Measurements from ENCODE around the gene MARF1.
"Not testable (repeated sequence)": the region's sequence is repeated elsewhere in the genome, so short reads cannot be mapped to it uniquely, and the experiment has no call there.

The MARF1 gene

GRCh38 chr16:15592324-15592723, 50.6 kb downstream of the MARF1 start:
- H3K36me3 ChIP-seq (replicated peaks): peaks cover 10% of the 10 kb centered on the region
- H3K9me3 ChIP-seq: no peaks in the 10 kb centered on the region
- in situ Hi-C loops (cut with MboI; ENCODE audit: low sequenced_read_pairs): loop anchor here (25.0 kb wide), 1 partner anchor 105 kb away; no protein-coding TSS in a partner anchor

GRCh38 chr16:15587152-15587825, 55.7 kb downstream of the MARF1 start:
- no peak for DNase-seq (ENCODE audit: low spot score in 2 of 2)
- no peaks in the 10 kb centered on the region for H3K9me3 ChIP-seq
- H3K27me3 ChIP-seq (ENCODE audit: low read depth): no peaks in the 10 kb centered on the region
- in situ Hi-C loops (cut with MboI; ENCODE audit: low sequenced_read_pairs): loop anchor here (25.0 kb wide), 1 partner anchor 100 kb away; no protein-coding TSS in a partner anchor
- H3K4me3 ChIP-seq: no peak overlapping the region
- H3K4me1 ChIP-seq: no peaks in the 10 kb centered on the region
- no peaks in the 10 kb centered on the region for H3K36me3 ChIP-seq (replicated peaks)

More at GRCh38 chr16:15592324-15592723, 50.6 kb downstream of the MARF1 start:
- no peak for DNase-seq (ENCODE audit: low spot score in 2 of 2)
- Histone ChIP-seq H3K27me3 (ENCODE audit: low read depth) (no peaks in the 10 kb centered on the region), H3K4me1 (no peaks in the 10 kb centered on the region), H3K4me3 (no peak overlapping the region)

DNA sequence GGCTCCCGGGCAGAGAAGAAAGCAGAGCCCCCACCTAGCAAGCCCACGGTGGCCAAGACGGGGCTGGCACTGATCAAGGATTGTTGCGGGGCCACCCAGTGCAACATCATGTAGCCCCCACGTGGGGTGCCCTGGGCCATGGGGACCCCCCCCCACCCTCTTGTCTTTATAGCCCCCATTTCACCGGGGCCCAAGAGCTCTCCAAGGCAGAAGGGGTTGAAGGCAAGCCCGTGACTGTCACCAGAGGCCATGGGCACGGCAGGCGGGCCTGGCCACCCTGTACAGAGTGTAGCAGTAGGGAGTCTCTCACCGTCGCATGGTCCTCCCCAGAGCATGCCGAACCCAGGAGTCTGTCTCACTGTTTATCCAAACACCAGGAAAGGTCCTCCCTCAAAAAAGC, 56.2 kb downstream of the MARF1 start:
- in situ Hi-C loops (cut with MboI; ENCODE audit: low sequenced_read_pairs): loop anchor here (25.0 kb wide), 1 partner anchor 99 kb away; no protein-coding TSS in a partner anchor
- no peaks in the 10 kb centered on the region for H3K36me3 ChIP-seq (replicated peaks)
- no peak overlapping the region for H3K4me3 ChIP-seq
- DNase-seq (ENCODE audit: low spot score in 2 of 2): no peak
- H3K27me3 ChIP-seq (ENCODE audit: low read depth): no peaks in the 10 kb centered on the region
- H3K9me3 ChIP-seq: no peaks in the 10 kb centered on the region
- H3K4me1 ChIP-seq: no peaks in the 10 kb centered on the region

DNA sequence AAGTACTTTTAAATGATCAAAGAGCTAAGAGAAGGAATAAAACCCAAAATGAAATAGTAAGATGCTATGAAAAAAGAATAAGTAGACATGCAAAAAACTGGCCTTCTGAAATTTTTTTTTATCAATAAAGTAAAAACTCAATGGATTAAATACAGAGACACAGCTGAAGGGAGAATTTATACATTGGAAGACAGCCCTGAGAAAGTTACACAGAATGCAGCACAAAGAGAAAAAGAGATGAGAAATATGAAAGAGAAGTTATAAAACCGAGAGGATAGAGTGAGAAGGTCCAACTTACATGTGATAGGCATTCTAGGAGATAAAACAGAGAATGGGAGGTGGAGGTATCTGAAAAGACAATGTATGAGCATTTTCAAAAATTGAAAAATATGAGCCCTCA, 57.0 kb downstream of the MARF1 start:
- no peaks in the 10 kb centered on the region for H3K36me3 ChIP-seq (replicated peaks)
- H3K4me3 ChIP-seq: no peak overlapping the region
- no peaks in the 10 kb centered on the region for H3K27me3 ChIP-seq (ENCODE audit: low read depth)

GRCh38 chr16:15583526-15583925, 59.4 kb downstream of the MARF1 start:
- Histone ChIP-seq H3K27me3 (ENCODE audit: low read depth) (no peaks in the 10 kb centered on the region), H3K4me1 (no peaks in the 10 kb centered on the region), H3K9me3 (no peaks in the 10 kb centered on the region), H3K36me3 (replicated peaks) (no peaks in the 10 kb centered on the region), H3K4me3 (no peak overlapping the region)
- DNase-seq (ENCODE audit: low spot score in 2 of 2): no peak
- in situ Hi-C loops (cut with MboI; ENCODE audit: low sequenced_read_pairs): loop anchor here (25.0 kb wide), 1 partner anchor 96 kb away; no protein-coding TSS in a partner anchor

More for the DNA sequence above, 57.0 kb downstream of the MARF1 start:
- no peaks in the 10 kb centered on the region for H3K4me1 ChIP-seq
- no peak for DNase-seq (ENCODE audit: low spot score in 2 of 2)
- H3K9me3 ChIP-seq: no peaks in the 10 kb centered on the region
- in situ Hi-C loops (cut with MboI; ENCODE audit: low sequenced_read_pairs): loop anchor here (25.0 kb wide), 1 partner anchor 99 kb away; no protein-coding TSS in a partner anchor

GRCh38 chr16:15581127-15581815, 61.7 kb downstream of the MARF1 start:
- H3K36me3 ChIP-seq (replicated peaks): no peaks in the 10 kb centered on the region
- no peak for DNase-seq (ENCODE audit: low spot score in 2 of 2)
- no peak overlapping the region for H3K4me3 ChIP-seq
- in situ Hi-C loops (cut with MboI; ENCODE audit: low sequenced_read_pairs): loop anchor here (25.0 kb wide), 1 partner anchor 94 kb away; no protein-coding TSS in a partner anchor
- no peaks in the 10 kb centered on the region for H3K9me3 ChIP-seq
- peaks cover 10% of the 10 kb centered on the region for H3K4me1 ChIP-seq
- no peaks in the 10 kb centered on the region for H3K27me3 ChIP-seq (ENCODE audit: low read depth)

DNA sequence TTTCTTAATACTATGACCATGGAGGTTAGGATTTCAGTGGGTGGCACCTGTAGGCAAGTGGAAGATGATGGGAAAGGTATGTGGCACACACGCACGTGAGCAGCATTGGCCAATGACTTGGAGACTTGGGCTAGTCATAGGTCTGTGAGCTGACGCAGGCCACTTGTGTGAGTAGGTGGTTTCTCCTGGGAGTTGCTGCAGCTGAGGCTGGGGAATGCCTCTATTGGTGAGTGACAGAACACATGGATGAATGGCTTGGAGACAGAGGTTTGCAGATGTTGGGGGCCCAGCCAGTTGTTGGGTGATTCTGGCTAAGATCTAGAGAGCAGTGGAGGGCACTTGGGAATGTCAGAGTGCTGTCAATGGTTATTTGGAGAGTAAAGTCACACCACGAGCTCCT, 64.1 kb downstream of the MARF1 start:
- Histone ChIP-seq H3K27me3 (ENCODE audit: low read depth) (no peaks in the 10 kb centered on the region), H3K4me1 (peaks cover 11% of the 10 kb centered on the region), H3K36me3 (replicated peaks) (no peaks in the 10 kb centered on the region), H3K9me3 (no peaks in the 10 kb centered on the region), H3K4me3 (no peak overlapping the region)
- in situ Hi-C loops (cut with MboI; ENCODE audit: low sequenced_read_pairs): loop anchor here (25.0 kb wide), 1 partner anchor 92 kb away; no protein-coding TSS in a partner anchor
- no peak for DNase-seq (ENCODE audit: low spot score in 2 of 2)

GRCh38 chr16:15576960-15577958, 65.7 kb downstream of the MARF1 start:
- Histone ChIP-seq H3K4me1 (peaks cover 11% of the 10 kb centered on the region), H3K27me3 (ENCODE audit: low read depth) (no peaks in the 10 kb centered on the region), H3K9me3 (no peaks in the 10 kb centered on the region), H3K4me3 (no peak overlapping the region), H3K36me3 (replicated peaks) (no peaks in the 10 kb centered on the region)
- in situ Hi-C loops (cut with MboI; ENCODE audit: low sequenced_read_pairs): loop anchor here (25.0 kb wide), 1 partner anchor 90 kb away; no protein-coding TSS in a partner anchor
- peak; percentile 65 to 75 for DNase-seq (ENCODE audit: low spot score in 2 of 2)

GRCh38 chr16:15575293-15576049, 67.5 kb downstream of the MARF1 start:
- H3K4me1 ChIP-seq: peaks cover 11% of the 10 kb centered on the region
- in situ Hi-C loops (cut with MboI; ENCODE audit: low sequenced_read_pairs): loop anchor here (25.0 kb wide), 1 partner anchor 88 kb away; no protein-coding TSS in a partner anchor
- no peak for DNase-seq (ENCODE audit: low spot score in 2 of 2)

GRCh38 chr16:15574614-15574948, 68.4 kb downstream of the MARF1 start:
- no peak for DNase-seq (ENCODE audit: low spot score in 2 of 2)
- in situ Hi-C loops (cut with MboI; ENCODE audit: low sequenced_read_pairs): no loop called here
- H3K4me1 ChIP-seq: peaks cover 11% of the 10 kb centered on the region

More at GRCh38 chr16:15575293-15576049, 67.5 kb downstream of the MARF1 start:
- no peaks in the 10 kb centered on the region for H3K36me3 ChIP-seq (replicated peaks)
- no peaks in the 10 kb centered on the region for H3K9me3 ChIP-seq
- H3K27me3 ChIP-seq (ENCODE audit: low read depth): no peaks in the 10 kb centered on the region
- H3K4me3 ChIP-seq: no peak overlapping the region

DNA sequence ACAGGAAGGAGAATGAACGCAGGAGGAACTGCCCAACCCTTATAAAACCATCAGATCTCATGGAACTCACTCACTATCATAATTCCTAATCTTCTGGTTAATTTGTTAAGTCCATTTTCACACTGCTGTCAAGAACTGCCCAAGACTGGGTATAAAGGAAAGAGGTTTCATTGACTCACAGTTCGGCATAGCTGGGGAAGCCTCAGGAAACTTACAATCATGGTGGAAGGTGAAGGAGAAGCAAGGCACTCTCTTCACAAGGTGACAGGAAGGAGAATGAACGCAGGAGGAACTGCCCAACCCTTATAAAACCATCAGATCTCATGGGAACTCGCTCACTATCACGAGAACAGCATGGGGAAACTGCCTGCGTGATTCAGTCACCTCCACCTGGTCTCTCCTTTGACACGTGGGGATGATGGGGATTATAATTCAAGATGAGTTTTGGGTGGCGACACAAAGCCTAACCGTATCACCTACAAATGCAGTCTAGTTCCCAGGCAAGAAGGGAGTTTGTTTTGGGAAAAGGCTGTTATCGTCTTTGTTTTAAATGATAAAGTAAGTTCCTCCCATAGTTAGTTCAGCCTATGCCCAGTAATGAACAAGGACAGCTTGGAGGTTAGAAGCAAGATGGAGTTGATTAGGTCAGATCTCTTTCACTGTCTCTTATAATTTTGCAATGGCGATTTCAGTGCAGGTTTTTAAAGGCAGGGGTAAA, 68.9 kb downstream of the MARF1 start:
- DNase-seq (ENCODE audit: low spot score in 2 of 2); H3K9me3 ChIP-seq; H3K27me3 ChIP-seq (ENCODE audit: low read depth); in situ Hi-C loops (cut with MboI; ENCODE audit: low sequenced_read_pairs); H3K36me3 ChIP-seq (replicated peaks); H3K4me3 ChIP-seq: not testable (repeated sequence)
- peaks cover 11% of the 10 kb centered on the region for H3K4me1 ChIP-seq

More at GRCh38 chr16:15574614-15574948, 68.4 kb downstream of the MARF1 start:
- Histone ChIP-seq H3K36me3 (replicated peaks) (no peaks in the 10 kb centered on the region), H3K4me3 (no peak overlapping the region), H3K9me3 (no peaks in the 10 kb centered on the region), H3K27me3 (ENCODE audit: low read depth) (no peaks in the 10 kb centered on the region)

DNA sequence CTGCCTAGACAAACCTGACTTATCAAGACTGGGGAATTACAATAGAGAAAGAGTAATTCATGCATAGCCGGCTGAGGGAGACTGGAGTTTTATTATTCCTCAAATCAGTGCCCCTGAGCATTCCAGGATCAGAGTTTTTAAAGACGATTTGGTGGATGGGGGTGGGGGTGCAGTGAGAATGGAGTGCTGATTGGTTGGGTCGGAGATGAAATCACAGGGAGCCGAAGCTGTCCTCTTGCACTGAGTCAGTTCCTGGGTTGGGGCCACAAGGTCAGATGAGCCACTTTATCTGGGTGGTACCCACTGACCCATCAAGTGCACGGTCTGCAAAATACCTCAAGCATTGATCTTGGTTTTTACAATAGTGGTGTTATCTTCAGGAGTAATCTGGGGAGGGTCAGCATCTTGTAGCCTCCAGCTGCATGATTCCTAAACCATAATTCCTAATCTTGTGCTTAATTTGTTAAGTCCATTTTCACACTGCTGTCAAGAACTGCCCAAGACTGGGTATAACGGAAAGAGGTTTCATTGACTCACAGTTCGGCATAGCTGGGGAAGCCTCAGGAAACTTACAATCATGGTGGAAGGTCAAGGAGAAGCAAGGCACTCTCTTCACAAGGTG, 69.6 kb downstream of the MARF1 start:
- no peak for DNase-seq (ENCODE audit: low spot score in 2 of 2)
- H3K36me3 ChIP-seq (replicated peaks): no peaks in the 10 kb centered on the region
- peaks cover 11% of the 10 kb centered on the region for H3K4me1 ChIP-seq
- no peaks in the 10 kb centered on the region for H3K9me3 ChIP-seq
- no peak overlapping the region for H3K4me3 ChIP-seq
- no peaks in the 10 kb centered on the region for H3K27me3 ChIP-seq (ENCODE audit: low read depth)
- in situ Hi-C loops (cut with MboI; ENCODE audit: low sequenced_read_pairs): no loop called here

Data from HAP-1 (cell line).